Heart left ventricle (tissue), 13 donors: ENCODE measurements around the gene KLHL2.
"Not testable (repeated sequence)": the region's sequence is repeated elsewhere in the genome, so short reads cannot be mapped to it uniquely, and the experiment has no call there.

Source experiments
- CTCF ChIP-seq, 12 donors: fragments of 200-600 bp; sonication (generic) in 4 of 12; IDR thresholded peaks; one replicate each; pipeline versions ENCODE4 v1.5.0 to v1.8.0; 2018 to 2022; ENCODE audit warnings: antibody characterized with exemption in 12 of 12, mild to moderate bottlenecking in 5 of 12
- POLR2A ChIP-seq, 2 donors: fragments of 450-650 bp; IDR thresholded peaks; one replicate each; pipeline ENCODE4 v1.6.1; 2017; ENCODE audit warnings: antibody characterized with exemption in 2 of 2, mild to moderate bottlenecking in 2 of 2, moderate library complexity in 2 of 2
- donor health status: ischemic (EF 13 %, LVEDD 7.1; RV severe dilation, severe dysfunction).
- donor health status: DM: no; HTN: yes; CAD: no.
- donor health status: DM: no; HTN: no; CAD: no.
- donor health status: ischemic (EF 25% LVEDD 6.9; RV normal size, moderate dysfunction).
- donor health status: ischemic (EF 25% LVEDD 5.7; RV mildly dilated, moderate dysfunction).
- donor health status: ischemic (EF 35%, LVEDD 5.7; RV mildly dilated, moderate dysfunction).
- donor health status: nonischemic (EF 11% LVEDD 7.7; RV severe dilation, severe dysfunction).
- donor health status: DM: yes; HTN: yes; CAD: no.
- donor health status: PGD.
- donor health status: ischemic (EF 29% LVEDD 5.4; RV normal size, mild dysfunction).
- donor health status: nonischemic (EF 23%, LVEDD 6.1; RV moderate dilation, normal function).

- TF ChIP-seq CTCF, POLR2A (IDR thresholded peaks at IDR 0.05): not testable (repeated sequence)
Observed at GRCh38 chr4:165263466-165263865, 56.1 kb downstream of the KLHL2 start.
